B cell (primary cell): Measurements from ENCODE around the gene BMPER. TPM values are rescaled to one million over a fixed set of nuclear protein-coding genes. Genes with fewer than 3 reads are reported as not detected.

Experiments used
- ATAC-seq: fragments of 200-7000 bp; cut with Tn5 transposase; one replicate; pipeline ENCODE4 v1.10.0; 2021; ENCODE audit warnings: low read depth, mild to moderate bottlenecking, moderate number of reproducible peaks, moderate library complexity
- CTCF ChIA-PET: fragments of 350-600 bp; sonication (Branson Sonifier 250); formaldehyde crosslinking; loops from one replicate; lab custom pipeline; 2021; ENCODE audit warnings: antibody characterized with exemption, inconsistent platforms; lab: Charles Lee
- POLR2A ChIA-PET: fragments of 350-600 bp; sonication (Branson Sonifier 250); formaldehyde crosslinking; loops from one replicate; lab custom pipeline; 2021; ENCODE audit warnings: antibody characterized with exemption; lab: Charles Lee
- DNase-seq: peaks from one replicate; pipeline ENCODE4 v3.0.0; 2013
- H2AFZ ChIP-seq: 2 replicates; pipeline ENCODE4 v1.6.1; 2012; ENCODE audit warnings: mild to moderate bottlenecking, low read depth, low read length; ENCODE audit not compliant: insufficient read depth, poor library complexity, severe bottlenecking
- H3K27ac ChIP-seq, 2 donors: 1 replicate in 1 of 2; 2 replicates in 1 of 2; pipeline ENCODE4 v1.5.1; 2012 to 2013; ENCODE audit warnings: low read length in 2 of 2, mild to moderate bottlenecking in 2 of 2, moderate library complexity in 1 of 2
- H3K27me3 ChIP-seq, 4 experiments: fragments of 200-600 bp in 1 of 4; sonication (generic) in 1 of 4; replicated peaks in 1 of 4; 1 replicate in 2 of 4; 2 replicates in 2 of 4; pipeline versions ENCODE4 v1.6.1 to v1.7.0; 2013 to 2016; ENCODE audit warnings: low read length in 3 of 4, mild to moderate bottlenecking in 2 of 4, mixed read lengths in 1 of 4, moderate library complexity in 1 of 4; ENCODE audit not compliant: insufficient read depth in 4 of 4, control insufficient read depth in 3 of 4; ENCODE audit errors: control extremely low read depth in 1 of 4
- H3K36me3 ChIP-seq, 2 experiments: replicated peaks in 1 of 2; 1 replicate in 1 of 2; 2 replicates in 1 of 2; pipeline versions ENCODE4 v1.6.1 to v1.7.1; 2013; ENCODE audit warnings: low read length in 1 of 2; ENCODE audit not compliant: insufficient read depth in 2 of 2, control insufficient read depth in 1 of 2; ENCODE audit errors: control extremely low read depth in 1 of 2, extremely low read depth in 1 of 2
- H3K4me1 ChIP-seq, 2 donors: fragments of 200-600 bp in 1 of 2; sonication (generic) in 1 of 2; 1 replicate in 1 of 2; 2 replicates in 1 of 2; pipeline versions ENCODE4 v1.5.1 to v1.6.1; 2013 to 2017; ENCODE audit warnings: low read length in 2 of 2; ENCODE audit not compliant: control insufficient read depth in 2 of 2, insufficient read depth in 2 of 2
- H3K4me2 ChIP-seq: replicated peaks from 2 replicates; pipeline ENCODE3; 2012; ENCODE audit warnings: mild to moderate bottlenecking, low read depth, low read length; ENCODE audit not compliant: poor library complexity, severe bottlenecking
- H3K4me3 ChIP-seq, 5 experiments: fragments of 200-600 bp in 1 of 5; sonication (generic) in 1 of 5; 1 replicate in 3 of 5; 2 replicates in 2 of 5; pipeline versions ENCODE4 v1.5.1 to v1.7.0; 2011 to 2016; ENCODE audit warnings: low read length in 4 of 5, mild to moderate bottlenecking in 4 of 5, low read depth in 2 of 5, control low read depth in 1 of 5, moderate library complexity in 1 of 5; ENCODE audit not compliant: insufficient read depth in 1 of 5; ENCODE audit errors: control extremely low read depth in 1 of 5, extremely low read depth in 1 of 5
- H3K79me2 ChIP-seq: fragments of 200-600 bp; sonication (generic); one replicate; pipeline ENCODE4 v1.6.0; 2016; ENCODE audit warnings: low read length; ENCODE audit not compliant: control insufficient read depth, insufficient read depth
- H3K9ac ChIP-seq: fragments of 200-600 bp; sonication (generic); 2 replicates; pipeline ENCODE4 v1.6.1; 2017; ENCODE audit warnings: mild to moderate bottlenecking, low read length, moderate library complexity
- H3K9me3 ChIP-seq, 3 donors: one replicate each; pipeline versions ENCODE4 v1.6.1 to v1.7.1; 2013; ENCODE audit warnings: low read length in 2 of 3; ENCODE audit not compliant: control insufficient read depth in 2 of 3, insufficient read depth in 1 of 3; ENCODE audit errors: control extremely low read depth in 1 of 3
- H4K20me1 ChIP-seq: 2 replicates; pipeline ENCODE4 v1.6.0; 2012; ENCODE audit warnings: mild to moderate bottlenecking, low read length; ENCODE audit not compliant: insufficient read depth, control insufficient read depth, poor library complexity, severe bottlenecking
- H3K27ac Mint-ChIP-seq: one replicate; pipeline ENCODE4 v1.8.0; 2021; ENCODE audit warnings: mixed read lengths
- H3K27me3 Mint-ChIP-seq: one replicate; pipeline ENCODE4 v1.8.0; 2021; ENCODE audit warnings: mixed read lengths
- H3K4me1 Mint-ChIP-seq: one replicate; pipeline ENCODE4 v1.8.0; 2021; ENCODE audit warnings: mixed read lengths
- H3K4me3 Mint-ChIP-seq: one replicate; pipeline ENCODE4 v1.8.0; 2021; ENCODE audit warnings: mixed read lengths
- H3K9me3 Mint-ChIP-seq: one replicate; pipeline ENCODE4 v1.8.0; 2022; ENCODE audit warnings: mixed read lengths; ENCODE audit not compliant: insufficient read depth
- CTCF ChIP-seq: fragments of 200-600 bp; IDR thresholded peaks from one replicate; pipeline ENCODE4 v1.8.0; 2022; ENCODE audit warnings: antibody characterized with exemption, mild to moderate bottlenecking
- EZH2 ChIP-seq: IDR thresholded peaks from 2 replicates; pipeline ENCODE4 v1.6.1; 2012; ENCODE audit warnings: borderline replicate concordance, low read depth, mild to moderate bottlenecking, moderate library complexity, low read length; ENCODE audit not compliant: insufficient read depth, poor library complexity, severe bottlenecking
- WGBS: methylation state at CpG from one replicate; pipeline ENCODE4 v1.1.5; 2013; ENCODE audit warnings: missing lambda C conversion rate; ENCODE audit not compliant: insufficient coverage; 5-methylcytosine and 5-hydroxymethylcytosine counted together
- intact Hi-C: fragments of 100-400 bp; cut with micrococcal nuclease; formaldehyde crosslinking; loops from one replicate; pipeline ENCODE4 v1.10.0; 2022
- polyA plus RNA-seq: library from polyadenylated mRNA; depleted of rRNA; stranded (reverse); fragments of >200 nt; gene quantifications from 2 replicates; pipeline ENCODE4 v1.2.3, GENCODE V29; 2012
- total RNA-seq, 2 donors: library from RNA; stranded (reverse); fragments of 120-200 nt in 1 of 2; gene quantifications; 1 replicate in 1 of 2; 2 replicates in 1 of 2; pipeline versions ENCODE4 v1.2.3 to v1.2.4, GENCODE V29; 2013 to 2022

BMPER gene
- total and polyA plus RNA-seq, 2 donors (not counting 1 experiment from before 2014, with no cell fraction given) = not detected

GRCh38 chr7:33887266-33887975 lies 17.9 kb upstream of the BMPER start:
- H3K4me1 Mint-ChIP-seq = no peaks in the 10 kb centered on the region
- no peak overlapping the region for H3K4me3 Mint-ChIP-seq
- CTCF ChIA-PET = interaction anchor here (1.1 to 1.7 kb wide), 2 partner anchors 8 to 45 kb away, joined by 3 to 4 read pairs; no protein-coding TSS in a partner anchor
- peaks cover 27% of the 10 kb centered on the region for H3K27me3 Mint-ChIP-seq
- Histone ChIP-seq H3K27ac (no peak overlapping the region), H3K4me1 (no peaks in the 10 kb centered on the region), H3K79me2 (no peaks in the 10 kb centered on the region), H4K20me1 (no peaks in the 10 kb centered on the region), H3K4me2 (no peak overlapping the region), H2AFZ (no peak overlapping the region), H3K36me3 (no peaks in the 10 kb centered on the region), H3K4me3 (no peak overlapping the region), H3K9ac (no peak overlapping the region), H3K27me3 (peaks cover 0 to 3% (median 0%) of the 10 kb centered on the region in 4 experiments), H3K9me3 (no peaks in the 10 kb centered on the region)
- no peak overlapping the region for H3K27ac Mint-ChIP-seq
- intact Hi-C loops = no loop called here
- POLR2A ChIA-PET = no interaction called here
- no peak for ATAC-seq
- no peaks in the 10 kb centered on the region for H3K9me3 Mint-ChIP-seq
- no peak for TF ChIP-seq EZH2
- no peak for TF ChIP-seq CTCF
- 57% methylated on average over 1 of the region's 5 CpGs for WGBS
- DNase-seq = no peak

GRCh38 chr7:33888166-33888565 lies 17.2 kb upstream of the BMPER start:
- Histone ChIP-seq H2AFZ (no peak overlapping the region), H3K36me3 (no peaks in the 10 kb centered on the region), H3K4me3 (no peak overlapping the region), H3K27ac (no peak overlapping the region), H3K9ac (no peak overlapping the region), H3K9me3 (no peaks in the 10 kb centered on the region), H3K27me3 (peaks cover 0 to 3% (median 1%) of the 10 kb centered on the region in 4 experiments), H3K4me1 (no peaks in the 10 kb centered on the region), H3K79me2 (no peaks in the 10 kb centered on the region), H4K20me1 (no peaks in the 10 kb centered on the region), H3K4me2 (no peak overlapping the region)
- intact Hi-C loops = no loop called here
- WGBS = 83% methylated on average over 2 of the region's 4 CpGs
- Mint-ChIP-seq H3K27me3 (peaks cover 30% of the 10 kb centered on the region), H3K9me3 (no peaks in the 10 kb centered on the region), H3K4me1 (no peaks in the 10 kb centered on the region), H3K4me3 (no peak overlapping the region), H3K27ac (no peak overlapping the region)
- DNase-seq = no peak
- TF ChIP-seq EZH2 (no peak), CTCF (no peak)
- POLR2A ChIA-PET = no interaction called here
- no peak for ATAC-seq
- CTCF ChIA-PET = interaction anchor here (1.1 to 1.7 kb wide), 2 partner anchors 9 to 44 kb away, joined by 3 to 4 read pairs; no protein-coding TSS in a partner anchor
